GM12892 (cell line): ENCODE data around the gene CADM1.

Source experiments
- POLR2A ChIP-seq: IDR thresholded peaks from 2 replicates; pipeline ENCODE4 v1.6.1; 2011; ENCODE audit warnings: low read depth, low read length, control low read depth
- POLR2AphosphoS5 ChIP-seq: IDR thresholded peaks from 2 replicates; pipeline ENCODE4 v1.6.1; 2011; ENCODE audit warnings: low read depth, low read length, control low read depth
- TAF1 ChIP-seq: IDR thresholded peaks from 2 replicates; pipeline ENCODE4 v1.6.1; 2011; ENCODE audit warnings: low read depth, mild to moderate bottlenecking, control low read depth, low read length, borderline replicate concordance

- no peak for TF ChIP-seq POLR2A
- TF ChIP-seq POLR2AphosphoS5 = no peak
- TF ChIP-seq TAF1 = no peak
Measured at GRCh38 chr11:115126092-115126491, 378.1 kb downstream of the CADM1 start.
